OCI-LY1 (cell line): ENCODE results near the gene DNAH8.

Experiments
- H2AFZ ChIP-seq: fragments of 200-600 bp; sonication (generic), shearing (Covaris generic); 2 replicates; pipeline ENCODE4 v1.6.0; 2014; ENCODE audit warnings: antibody characterized with exemption, mild to moderate bottlenecking, low read length
- H3F3A ChIP-seq: fragments of 200-600 bp; sonication (generic), shearing (Covaris generic); 2 replicates; pipeline ENCODE4 v1.6.0; 2014; ENCODE audit warnings: mild to moderate bottlenecking, antibody characterized with exemption, low read length, moderate library complexity; ENCODE audit not compliant: insufficient read depth
- H3K27ac ChIP-seq: fragments of 200-600 bp; sonication (generic); 2 replicates; pipeline ENCODE4 v1.5.1; 2014; ENCODE audit warnings: low read length, mixed run types, mild to moderate bottlenecking, low read depth; ENCODE audit not compliant: poor library complexity, severe bottlenecking
- H3K27me3 ChIP-seq: fragments of 200-600 bp; sonication (generic); 2 replicates; pipeline ENCODE4 v1.6.0; 2014; ENCODE audit warnings: antibody characterized with exemption, mild to moderate bottlenecking, low read length, moderate library complexity; ENCODE audit not compliant: insufficient read depth
- H3K36me3 ChIP-seq: fragments of 200-600 bp; sonication (generic); 2 replicates; pipeline ENCODE4 v1.6.1; 2014; ENCODE audit warnings: mild to moderate bottlenecking, antibody characterized with exemption, low read length, moderate library complexity, mixed read lengths; ENCODE audit not compliant: insufficient read depth
- H3K4me1 ChIP-seq: fragments of 200-600 bp; sonication (generic); 2 replicates; pipeline ENCODE4 v1.5.1; 2014; ENCODE audit warnings: mild to moderate bottlenecking, low read length, moderate library complexity; ENCODE audit not compliant: insufficient read depth, severe bottlenecking
- H3K4me2 ChIP-seq: fragments of 200-600 bp; sonication (generic), shearing (Covaris generic); 2 replicates; pipeline ENCODE4 v1.6.1; 2014; ENCODE audit warnings: low read length
- H3K4me3 ChIP-seq: fragments of 200-600 bp; sonication (generic); 2 replicates; pipeline ENCODE4 v1.5.1; 2014; ENCODE audit warnings: low read length, low read depth, mild to moderate bottlenecking, mixed read lengths; ENCODE audit not compliant: poor library complexity, severe bottlenecking
- H3K79me2 ChIP-seq: fragments of 200-600 bp; shearing (Covaris generic); 2 replicates; pipeline ENCODE4 v1.6.1; 2016; ENCODE audit warnings: mixed run types, low read length, mixed read lengths; ENCODE audit not compliant: insufficient read depth
- H3K9ac ChIP-seq: fragments of 200-600 bp; sonication (generic), shearing (Covaris generic); 2 replicates; pipeline ENCODE4 v1.6.1; 2014; ENCODE audit warnings: mild to moderate bottlenecking, low read length, mixed read lengths
- H3K9me2 ChIP-seq: fragments of 200-600 bp; sonication (generic), shearing (Covaris generic); 2 replicates; pipeline ENCODE4 v1.6.1; 2014; ENCODE audit warnings: low read depth, mild to moderate bottlenecking, low read length, mixed read lengths
- H3K9me3 ChIP-seq: fragments of 200-600 bp; shearing (Covaris generic); 2 replicates; pipeline ENCODE4 v1.6.1; 2014; ENCODE audit warnings: low read length, mixed read lengths
- H4K20me1 ChIP-seq: fragments of 200-600 bp; sonication (generic), shearing (Covaris generic); 2 replicates; pipeline ENCODE4 v1.6.0; 2016; ENCODE audit warnings: mild to moderate bottlenecking, low read length; ENCODE audit not compliant: insufficient read depth
- EZH2 ChIP-seq: fragments of 200-600 bp; sonication (generic), shearing (Covaris generic); IDR thresholded peaks from 2 replicates; pipeline ENCODE4 v1.8.0; 2017; ENCODE audit warnings: borderline replicate concordance, mixed run types, mild to moderate bottlenecking, antibody characterized with exemption, low read length, moderate library complexity, mixed read lengths
- TF ChIP-seq, protein P1 (sequence below): fragments of 200-600 bp; sonication (generic), shearing (Covaris generic); IDR thresholded peaks from 2 replicates; pipeline ENCODE4 v1.5.1; 2017; ENCODE audit warnings: mild to moderate bottlenecking, antibody characterized with exemption, low read length, moderate library complexity, mixed read lengths

Gene DNAH8

DNA sequence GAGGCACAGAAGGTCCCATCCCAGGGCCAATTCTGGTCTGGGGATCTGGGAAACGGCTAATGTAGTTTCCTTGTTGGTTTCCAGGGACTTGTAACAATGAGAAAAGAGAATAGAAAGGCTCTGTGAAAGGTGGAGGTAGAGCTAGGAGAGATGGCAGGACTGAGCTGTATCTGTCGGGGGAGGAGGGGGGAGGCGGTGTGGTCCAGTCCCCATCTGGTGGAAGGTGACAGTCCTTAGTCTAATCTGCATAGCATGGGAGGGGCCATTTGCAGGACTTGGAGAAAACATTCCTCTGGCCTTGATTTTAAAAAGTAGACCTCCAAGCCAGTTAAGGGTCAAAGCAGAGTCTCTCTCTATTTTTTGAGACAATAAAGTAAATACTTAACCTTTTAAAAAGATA, 137.1 kb downstream of the DNAH8 start:
- H3K79me2 ChIP-seq = no peaks in the 10 kb centered on the region
- H3K9me2 ChIP-seq = no peaks in the 10 kb centered on the region
- H4K20me1 ChIP-seq = no peaks in the 10 kb centered on the region
- no peak overlapping the region for H2AFZ ChIP-seq
- H3K9ac ChIP-seq = no peak overlapping the region
- no peak overlapping the region for H3K4me3 ChIP-seq
- no peaks in the 10 kb centered on the region for H3F3A ChIP-seq
- TF ChIP-seq, protein P1, sequence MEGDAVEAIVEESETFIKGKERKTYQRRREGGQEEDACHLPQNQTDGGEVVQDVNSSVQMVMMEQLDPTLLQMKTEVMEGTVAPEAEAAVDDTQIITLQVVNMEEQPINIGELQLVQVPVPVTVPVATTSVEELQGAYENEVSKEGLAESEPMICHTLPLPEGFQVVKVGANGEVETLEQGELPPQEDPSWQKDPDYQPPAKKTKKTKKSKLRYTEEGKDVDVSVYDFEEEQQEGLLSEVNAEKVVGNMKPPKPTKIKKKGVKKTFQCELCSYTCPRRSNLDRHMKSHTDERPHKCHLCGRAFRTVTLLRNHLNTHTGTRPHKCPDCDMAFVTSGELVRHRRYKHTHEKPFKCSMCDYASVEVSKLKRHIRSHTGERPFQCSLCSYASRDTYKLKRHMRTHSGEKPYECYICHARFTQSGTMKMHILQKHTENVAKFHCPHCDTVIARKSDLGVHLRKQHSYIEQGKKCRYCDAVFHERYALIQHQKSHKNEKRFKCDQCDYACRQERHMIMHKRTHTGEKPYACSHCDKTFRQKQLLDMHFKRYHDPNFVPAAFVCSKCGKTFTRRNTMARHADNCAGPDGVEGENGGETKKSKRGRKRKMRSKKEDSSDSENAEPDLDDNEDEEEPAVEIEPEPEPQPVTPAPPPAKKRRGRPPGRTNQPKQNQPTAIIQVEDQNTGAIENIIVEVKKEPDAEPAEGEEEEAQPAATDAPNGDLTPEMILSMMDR = no peak
- no peak for TF ChIP-seq EZH2
- no peaks in the 10 kb centered on the region for H3K4me1 ChIP-seq
- H3K36me3 ChIP-seq = no peaks in the 10 kb centered on the region
- H3K9me3 ChIP-seq = no peaks in the 10 kb centered on the region
- no peak overlapping the region for H3K27ac ChIP-seq
- H3K27me3 ChIP-seq = no peaks in the 10 kb centered on the region
- H3K4me2 ChIP-seq = no peak overlapping the region

GRCh38 chr6:38853236-38853635, 138.1 kb downstream of the DNAH8 start:
- Histone ChIP-seq H3K9ac (no peak overlapping the region), H2AFZ (no peak overlapping the region), H3K4me2 (no peak overlapping the region), H3K36me3 (no peaks in the 10 kb centered on the region), H4K20me1 (no peaks in the 10 kb centered on the region), H3K4me3 (no peak overlapping the region), H3K4me1 (no peaks in the 10 kb centered on the region), H3K9me2 (no peaks in the 10 kb centered on the region), H3F3A (no peaks in the 10 kb centered on the region), H3K27ac (no peak overlapping the region), H3K27me3 (no peaks in the 10 kb centered on the region), H3K79me2 (no peaks in the 10 kb centered on the region), H3K9me3 (no peaks in the 10 kb centered on the region)
- no peak for TF ChIP-seq EZH2
- TF ChIP-seq, protein P1 = no peak

DNA sequence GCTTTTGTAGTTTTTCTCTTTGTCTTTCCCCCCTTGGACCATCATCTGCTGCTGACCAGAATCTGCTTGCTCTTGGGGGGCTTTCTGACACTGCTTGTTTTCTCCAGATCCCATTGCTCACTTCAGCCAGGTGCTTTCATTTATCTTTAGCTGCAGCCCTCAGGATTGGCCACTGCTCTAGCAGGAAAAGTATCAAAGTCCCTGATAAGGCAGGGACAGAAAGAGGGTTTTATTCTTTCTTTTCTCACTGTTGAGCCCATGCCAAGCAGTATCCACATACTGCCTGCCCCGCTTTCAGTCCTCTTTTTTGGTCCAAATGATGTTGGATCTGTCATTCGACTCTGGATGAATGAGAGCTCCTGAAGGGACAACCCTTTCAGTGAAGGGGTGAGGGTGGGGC, 141.4 kb downstream of the DNAH8 start:
- H3K9me3 ChIP-seq = no peaks in the 10 kb centered on the region
- H3K27ac ChIP-seq = no peak overlapping the region
- no peaks in the 10 kb centered on the region for H3K9me2 ChIP-seq
- H3K79me2 ChIP-seq = no peaks in the 10 kb centered on the region
- H3F3A ChIP-seq = no peaks in the 10 kb centered on the region
- no peaks in the 10 kb centered on the region for H4K20me1 ChIP-seq
- H3K4me1 ChIP-seq = no peaks in the 10 kb centered on the region
- TF ChIP-seq, protein P1 = no peak
- TF ChIP-seq EZH2 = no peak
- no peak overlapping the region for H3K4me2 ChIP-seq
- no peak overlapping the region for H2AFZ ChIP-seq
- H3K9ac ChIP-seq = no peak overlapping the region
- no peak overlapping the region for H3K4me3 ChIP-seq
- H3K27me3 ChIP-seq = no peaks in the 10 kb centered on the region
- no peaks in the 10 kb centered on the region for H3K36me3 ChIP-seq
